HG02763 (cell line): ENCODE measurements around the gene PGA3.
"Not testable (repeated sequence)": the region's sequence is repeated elsewhere in the genome, so short reads cannot be mapped to it uniquely, and the experiment has no call there.

Experiments
- ATAC-seq: cut with Tn5 transposase; IDR thresholded peaks from one replicate; pipeline ENCODE4 v1.9.1; 2021; ENCODE audit warnings: mild to moderate bottlenecking, moderate library complexity; ENCODE audit not compliant: unreplicated experiment

Gene PGA3

DNA sequence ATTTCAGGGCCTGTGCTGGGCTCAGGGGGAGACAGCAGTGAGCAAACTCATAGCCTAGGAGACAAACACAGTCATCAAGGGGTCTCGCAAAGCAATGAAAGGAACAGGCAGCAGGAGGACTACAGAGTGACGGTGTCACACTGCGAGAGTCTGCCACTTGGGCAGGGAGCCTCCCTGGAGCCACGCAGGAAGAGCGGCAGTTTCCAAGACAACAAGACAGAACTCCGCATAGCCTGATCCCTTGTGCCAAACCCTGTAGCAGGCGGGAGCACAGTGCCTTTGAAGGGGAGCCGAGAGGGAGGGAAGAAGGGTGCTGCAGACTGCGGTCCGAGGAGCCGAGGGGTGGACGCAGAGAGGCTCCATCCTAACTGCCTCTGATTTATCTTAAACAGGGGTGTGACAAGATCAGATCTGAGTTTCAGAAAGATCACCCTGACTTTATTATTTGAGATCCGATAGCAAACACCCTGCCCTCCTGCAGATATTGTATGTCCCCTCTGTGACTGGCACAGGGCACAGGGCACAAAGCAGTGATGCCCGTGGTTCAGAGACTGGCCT is 1.3 kb downstream of the PGA3 start:
- not testable (repeated sequence) for ATAC-seq

DNA sequence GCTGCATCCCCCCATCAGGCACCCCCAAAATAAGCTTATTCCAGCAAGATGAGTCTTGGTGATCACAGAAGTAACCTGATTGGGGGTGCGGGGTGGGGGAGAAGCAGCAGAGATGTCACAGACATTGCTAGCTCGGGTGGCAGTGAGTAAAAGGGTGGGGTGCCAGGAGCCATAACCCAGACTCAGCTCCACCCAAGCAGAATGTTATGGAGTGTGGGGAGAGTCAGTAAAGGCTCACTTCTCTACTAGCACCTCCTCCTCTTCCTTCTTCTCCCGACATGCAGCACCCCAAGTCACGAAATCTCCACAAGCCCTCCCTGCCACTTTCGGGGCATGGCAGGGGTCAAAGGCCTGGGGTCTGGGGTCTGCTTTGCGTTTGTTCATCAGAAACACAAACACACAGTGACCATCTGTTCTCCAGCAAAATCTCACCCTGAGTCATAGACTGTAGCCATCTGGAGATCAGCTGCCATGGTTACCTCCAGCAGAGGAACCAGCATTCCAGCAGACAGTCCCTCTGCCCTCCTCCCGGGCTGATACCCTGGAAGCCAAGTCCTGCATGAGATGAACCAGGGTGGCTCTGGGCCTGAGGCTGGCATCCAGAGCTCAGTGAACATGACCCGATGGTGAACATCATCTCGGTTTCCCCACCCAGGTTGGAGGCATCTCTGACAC is 4.5 kb downstream of the PGA3 start:
- not testable (repeated sequence) for ATAC-seq

DNA sequence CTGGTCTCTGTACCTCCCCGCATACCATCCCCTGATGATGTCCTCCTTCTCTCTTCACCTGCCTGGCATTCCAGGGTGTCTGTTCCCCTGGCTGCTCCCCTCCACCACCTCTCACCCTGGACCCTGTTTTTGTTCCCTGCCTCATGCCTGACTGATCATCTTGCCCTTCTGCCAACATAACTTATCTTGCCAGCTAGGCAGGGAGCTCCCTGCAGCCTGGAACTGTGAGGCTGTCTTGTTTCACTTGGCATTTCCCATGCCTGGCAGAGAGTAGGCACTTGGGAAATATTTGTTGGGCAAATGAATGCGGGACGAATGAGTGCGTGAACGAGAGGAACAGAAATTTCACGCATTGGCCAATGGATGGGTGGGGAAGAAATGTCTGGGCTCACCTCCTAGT is 7.3 kb downstream of the PGA3 start:
- ATAC-seq = not testable (repeated sequence)

DNA sequence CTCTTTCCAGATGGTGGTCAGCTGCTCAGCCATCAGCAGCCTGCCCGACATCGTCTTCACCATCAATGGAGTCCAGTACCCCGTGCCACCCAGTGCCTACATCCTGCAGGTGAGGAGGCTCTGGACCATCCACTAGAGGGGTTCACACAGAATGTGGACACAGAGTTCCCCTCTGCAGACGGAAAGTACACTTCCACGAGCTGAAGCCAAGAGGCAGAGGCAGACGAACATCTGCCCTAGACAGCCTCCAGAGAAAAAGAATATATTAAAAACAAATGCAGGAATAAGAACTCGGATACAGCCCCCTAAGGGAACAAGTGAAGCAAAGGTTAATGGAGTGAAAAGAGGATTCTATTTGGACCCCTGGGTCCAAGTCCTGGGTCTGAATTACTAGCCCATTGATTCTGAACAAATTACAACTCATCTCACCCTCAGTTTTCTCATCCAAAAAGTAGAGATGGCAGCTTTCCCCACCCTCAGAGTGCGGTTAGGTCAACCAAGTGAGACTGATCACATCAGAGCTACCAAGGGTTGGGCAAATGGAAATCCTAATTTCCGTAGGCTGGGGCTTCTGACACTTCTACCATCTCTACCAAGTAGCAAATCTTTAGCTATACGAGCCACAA is 8.1 kb downstream of the PGA3 start:
- not testable (repeated sequence) for ATAC-seq

DNA sequence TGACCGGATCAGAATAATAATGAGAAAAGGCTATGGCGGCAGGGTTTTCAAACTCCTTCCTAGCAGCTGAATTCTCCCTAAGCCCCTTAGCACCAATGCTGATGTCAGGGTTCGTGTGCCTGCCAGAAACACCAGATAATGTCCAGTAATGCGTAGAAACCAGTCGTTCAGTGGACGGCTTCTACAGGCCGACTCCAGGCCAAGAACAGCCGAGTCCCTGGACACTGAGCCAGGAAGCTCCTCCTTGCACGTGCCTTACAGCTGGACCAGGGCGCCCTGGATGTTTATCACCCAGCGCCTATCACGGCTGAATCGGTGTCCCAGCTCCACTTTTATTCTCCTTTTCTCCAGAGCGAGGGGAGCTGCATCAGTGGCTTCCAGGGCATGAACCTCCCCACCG is 8.9 kb downstream of the PGA3 start:
- ATAC-seq = not testable (repeated sequence)

DNA sequence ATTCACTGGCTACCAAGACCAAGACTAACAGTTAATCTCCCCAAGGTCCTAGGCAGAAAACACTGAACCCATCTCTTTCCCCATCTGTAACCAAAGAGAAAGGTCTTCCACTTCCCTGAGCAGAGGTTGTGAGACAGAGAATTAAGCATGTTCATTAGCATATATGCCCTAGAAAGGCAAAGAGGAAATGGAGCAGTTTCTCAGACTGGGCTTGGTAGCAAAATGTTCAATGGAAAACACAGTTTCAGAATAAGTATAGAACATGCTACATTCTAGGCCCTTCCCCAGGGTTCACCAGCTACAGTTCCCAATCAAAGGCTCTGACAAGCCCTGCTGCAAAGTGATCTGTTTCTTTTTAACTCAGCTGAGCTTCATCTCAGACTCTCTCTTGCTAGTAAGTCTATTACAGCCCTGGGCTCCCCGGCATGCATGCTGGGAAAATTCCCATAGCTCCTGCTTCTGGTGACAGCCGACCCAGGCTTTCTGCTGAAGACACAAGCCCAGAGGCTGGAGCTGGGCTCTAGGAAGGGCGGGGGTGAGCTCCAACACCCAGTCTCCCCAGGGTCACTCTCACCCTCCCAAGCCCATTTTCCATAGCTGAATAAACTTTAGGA is 10.5 kb downstream of the PGA3 start:
- not testable (repeated sequence) for ATAC-seq

DNA sequence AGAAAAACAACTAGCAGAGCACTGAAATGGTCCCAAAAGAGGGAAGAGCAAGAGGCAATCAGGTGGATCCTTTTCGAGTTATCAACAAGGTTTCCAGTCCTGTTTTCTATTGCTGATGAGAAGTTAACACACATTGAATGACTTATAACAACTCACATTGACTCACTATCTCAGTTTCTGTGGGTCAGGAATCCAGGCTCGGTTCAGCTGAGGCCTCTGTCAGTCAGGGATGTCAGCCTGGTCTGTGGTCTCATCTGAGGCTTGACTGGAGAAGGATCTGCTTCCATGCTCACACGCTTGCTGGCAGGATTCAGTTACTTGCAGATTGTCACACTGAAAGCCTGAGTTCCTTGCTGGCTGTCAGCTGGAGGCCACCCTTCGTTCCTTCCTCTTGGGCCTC is 15.0 kb downstream of the PGA3 start:
- not testable (repeated sequence) for ATAC-seq

DNA sequence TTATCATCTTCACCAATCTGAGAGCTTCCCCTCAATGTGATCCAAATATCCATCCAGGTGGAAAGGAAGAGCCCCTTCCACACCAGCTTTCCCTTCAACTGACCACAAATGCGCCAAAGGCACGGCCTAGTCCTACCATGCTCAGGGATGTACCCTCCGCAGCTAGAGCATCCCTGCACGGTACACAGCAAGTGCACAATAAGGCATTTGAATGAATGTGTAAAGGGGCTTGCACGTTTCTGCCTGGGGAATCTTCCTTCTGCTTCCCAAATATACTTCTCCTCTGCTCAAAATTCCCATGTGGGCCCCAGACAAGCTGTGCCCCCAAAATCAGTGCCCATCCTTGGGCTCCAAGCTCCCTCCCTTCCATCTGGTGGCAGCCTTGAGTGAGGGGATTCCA is 15.7 kb downstream of the PGA3 start:
- ATAC-seq = not testable (repeated sequence)

DNA sequence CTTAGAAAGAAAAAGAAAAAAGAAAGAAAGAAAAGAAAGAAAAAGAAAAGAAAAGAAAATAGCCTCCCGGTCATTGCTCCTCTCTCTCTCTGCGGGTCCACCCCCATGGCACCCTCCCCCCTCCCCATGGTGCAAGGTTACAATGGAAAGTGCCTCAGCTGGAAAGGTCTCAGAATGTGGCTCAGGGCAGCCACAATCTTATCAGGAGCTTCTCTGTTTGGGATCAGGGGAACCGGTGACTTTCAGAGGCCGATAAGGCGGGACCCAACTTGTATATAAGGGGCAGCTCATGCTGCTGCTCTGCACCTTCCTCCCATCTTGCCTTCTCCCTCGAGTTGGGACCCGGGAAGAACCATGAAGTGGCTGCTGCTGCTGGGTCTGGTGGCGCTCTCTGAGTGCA is 18.7 kb downstream of the PGA3 start, which contains the start of gene PGA4:
Gene PGA4 (plus strand): TSS at position 301 of the 400 bp plus-strand sequence. CDS start 54 bp downstream, at position 355.
- not testable (repeated sequence) for ATAC-seq

DNA sequence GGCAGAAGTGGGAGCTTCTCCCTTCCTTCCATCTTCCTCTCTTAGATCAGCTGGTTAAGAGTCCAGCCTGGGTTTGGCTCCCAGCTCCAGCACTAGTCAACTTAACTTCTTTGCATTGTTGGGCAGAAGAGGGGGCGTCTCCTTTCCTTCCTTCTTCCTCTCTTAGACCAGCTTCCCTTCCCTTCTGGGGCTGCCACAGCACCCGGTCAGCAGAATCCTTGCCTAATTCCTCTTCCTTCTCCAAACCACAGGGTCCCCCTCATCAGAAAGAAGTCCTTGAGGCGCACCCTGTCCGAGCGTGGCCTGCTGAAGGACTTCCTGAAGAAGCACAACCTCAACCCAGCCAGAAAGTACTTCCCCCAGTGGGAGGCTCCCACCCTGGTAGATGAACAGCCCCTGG is 19.4 kb downstream of the PGA3 start:
- not testable (repeated sequence) for ATAC-seq

DNA sequence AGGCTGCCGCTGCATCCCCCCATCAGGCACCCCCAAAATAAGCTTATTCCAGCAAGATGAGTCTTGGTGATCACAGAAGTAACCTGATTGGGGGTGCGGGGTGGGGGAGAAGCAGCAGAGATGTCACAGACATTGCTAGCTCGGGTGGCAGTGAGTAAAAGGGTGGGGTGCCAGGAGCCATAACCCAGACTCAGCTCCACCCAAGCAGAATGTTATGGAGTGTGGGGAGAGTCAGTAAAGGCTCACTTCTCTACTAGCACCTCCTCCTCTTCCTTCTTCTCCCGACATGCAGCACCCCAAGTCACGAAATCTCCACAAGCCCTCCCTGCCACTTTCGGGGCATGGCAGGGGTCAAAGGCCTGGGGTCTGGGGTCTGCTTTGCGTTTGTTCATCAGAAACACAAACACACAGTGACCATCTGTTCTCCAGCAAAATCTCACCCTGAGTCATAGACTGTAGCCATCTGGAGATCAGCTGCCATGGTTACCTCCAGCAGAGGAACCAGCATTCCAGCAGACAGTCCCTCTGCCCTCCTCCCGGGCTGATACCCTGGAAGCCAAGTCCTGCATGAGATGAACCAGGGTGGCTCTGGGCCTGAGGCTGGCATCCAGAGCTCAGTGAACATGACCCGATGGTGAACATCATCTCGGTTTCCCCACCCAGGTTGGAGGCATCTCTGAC is 23.3 kb downstream of the PGA3 start:
- not testable (repeated sequence) for ATAC-seq

DNA sequence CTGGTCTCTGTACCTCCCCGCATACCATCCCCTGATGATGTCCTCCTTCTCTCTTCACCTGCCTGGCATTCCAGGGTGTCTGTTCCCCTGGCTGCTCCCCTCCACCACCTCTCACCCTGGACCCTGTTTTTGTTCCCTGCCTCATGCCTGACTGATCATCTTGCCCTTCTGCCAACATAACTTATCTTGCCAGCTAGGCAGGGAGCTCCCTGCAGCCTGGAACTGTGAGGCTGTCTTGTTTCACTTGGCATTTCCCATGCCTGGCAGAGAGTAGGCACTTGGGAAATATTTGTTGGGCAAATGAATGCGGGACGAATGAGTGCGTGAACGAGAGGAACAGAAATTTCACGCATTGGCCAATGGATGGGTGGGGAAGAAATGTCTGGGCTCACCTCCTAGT is 26.1 kb downstream of the PGA3 start:
- ATAC-seq = not testable (repeated sequence)

DNA sequence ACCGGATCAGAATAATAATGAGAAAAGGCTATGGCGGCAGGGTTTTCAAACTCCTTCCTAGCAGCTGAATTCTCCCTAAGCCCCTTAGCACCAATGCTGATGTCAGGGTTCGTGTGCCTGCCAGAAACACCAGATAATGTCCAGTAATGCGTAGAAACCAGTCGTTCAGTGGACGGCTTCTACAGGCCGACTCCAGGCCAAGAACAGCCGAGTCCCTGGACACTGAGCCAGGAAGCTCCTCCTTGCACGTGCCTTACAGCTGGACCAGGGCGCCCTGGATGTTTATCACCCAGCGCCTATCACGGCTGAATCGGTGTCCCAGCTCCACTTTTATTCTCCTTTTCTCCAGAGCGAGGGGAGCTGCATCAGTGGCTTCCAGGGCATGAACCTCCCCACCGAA is 27.7 kb downstream of the PGA3 start:
- not testable (repeated sequence) for ATAC-seq

DNA sequence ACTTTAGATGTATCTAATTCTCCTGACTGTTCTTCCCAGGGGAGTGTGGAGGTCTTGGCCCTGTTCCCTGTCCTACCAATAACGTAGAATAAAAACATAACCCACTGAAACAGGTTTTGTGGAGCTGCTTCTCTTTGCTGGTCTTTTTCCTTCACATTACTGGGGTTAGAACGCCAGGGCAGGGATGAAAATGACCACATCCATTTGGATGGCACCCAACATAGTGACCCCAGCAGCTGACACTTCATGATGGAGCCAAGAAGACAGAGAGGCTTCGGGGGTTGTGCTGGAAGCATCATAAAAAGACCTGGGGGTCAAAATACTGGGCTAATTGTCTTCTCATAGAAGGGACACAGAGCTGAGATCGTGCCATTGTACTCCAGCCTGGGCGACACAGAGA is 28.3 kb downstream of the PGA3 start:
- not testable (repeated sequence) for ATAC-seq

DNA sequence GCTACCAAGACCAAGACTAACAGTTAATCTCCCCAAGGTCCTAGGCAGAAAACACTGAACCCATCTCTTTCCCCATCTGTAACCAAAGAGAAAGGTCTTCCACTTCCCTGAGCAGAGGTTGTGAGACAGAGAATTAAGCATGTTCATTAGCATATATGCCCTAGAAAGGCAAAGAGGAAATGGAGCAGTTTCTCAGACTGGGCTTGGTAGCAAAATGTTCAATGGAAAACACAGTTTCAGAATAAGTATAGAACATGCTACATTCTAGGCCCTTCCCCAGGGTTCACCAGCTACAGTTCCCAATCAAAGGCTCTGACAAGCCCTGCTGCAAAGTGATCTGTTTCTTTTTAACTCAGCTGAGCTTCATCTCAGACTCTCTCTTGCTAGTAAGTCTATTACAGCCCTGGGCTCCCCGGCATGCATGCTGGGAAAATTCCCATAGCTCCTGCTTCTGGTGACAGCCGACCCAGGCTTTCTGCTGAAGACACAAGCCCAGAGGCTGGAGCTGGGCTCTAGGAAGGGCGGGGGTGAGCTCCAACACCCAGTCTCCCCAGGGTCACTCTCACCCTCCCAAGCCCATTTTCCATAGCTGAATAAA is 29.3 kb downstream of the PGA3 start:
- not testable (repeated sequence) for ATAC-seq

DNA sequence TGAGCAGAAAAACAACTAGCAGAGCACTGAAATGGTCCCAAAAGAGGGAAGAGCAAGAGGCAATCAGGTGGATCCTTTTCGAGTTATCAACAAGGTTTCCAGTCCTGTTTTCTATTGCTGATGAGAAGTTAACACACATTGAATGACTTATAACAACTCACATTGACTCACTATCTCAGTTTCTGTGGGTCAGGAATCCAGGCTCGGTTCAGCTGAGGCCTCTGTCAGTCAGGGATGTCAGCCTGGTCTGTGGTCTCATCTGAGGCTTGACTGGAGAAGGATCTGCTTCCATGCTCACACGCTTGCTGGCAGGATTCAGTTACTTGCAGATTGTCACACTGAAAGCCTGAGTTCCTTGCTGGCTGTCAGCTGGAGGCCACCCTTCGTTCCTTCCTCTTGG is 33.8 kb downstream of the PGA3 start:
- not testable (repeated sequence) for ATAC-seq

DNA sequence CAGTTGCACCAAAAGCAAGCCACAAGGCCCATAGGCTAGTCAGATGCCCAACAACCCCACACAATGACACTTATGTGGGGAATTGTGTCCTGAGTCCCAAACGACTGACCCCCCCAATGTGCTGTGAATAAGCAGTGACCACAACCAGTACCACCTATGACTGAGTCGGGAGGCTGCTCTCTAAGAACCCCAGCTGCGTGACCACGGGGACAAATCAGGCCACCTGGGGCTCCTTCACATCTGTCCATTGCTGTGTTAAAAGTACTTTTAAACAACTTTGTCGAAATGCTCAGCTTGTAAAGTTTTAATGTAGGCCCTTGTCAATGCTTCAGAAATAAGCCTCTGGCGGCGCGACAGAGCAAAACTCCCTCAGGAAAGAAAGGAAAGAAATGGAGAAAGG is 37.0 kb downstream of the PGA3 start:
- ATAC-seq = not testable (repeated sequence)

DNA sequence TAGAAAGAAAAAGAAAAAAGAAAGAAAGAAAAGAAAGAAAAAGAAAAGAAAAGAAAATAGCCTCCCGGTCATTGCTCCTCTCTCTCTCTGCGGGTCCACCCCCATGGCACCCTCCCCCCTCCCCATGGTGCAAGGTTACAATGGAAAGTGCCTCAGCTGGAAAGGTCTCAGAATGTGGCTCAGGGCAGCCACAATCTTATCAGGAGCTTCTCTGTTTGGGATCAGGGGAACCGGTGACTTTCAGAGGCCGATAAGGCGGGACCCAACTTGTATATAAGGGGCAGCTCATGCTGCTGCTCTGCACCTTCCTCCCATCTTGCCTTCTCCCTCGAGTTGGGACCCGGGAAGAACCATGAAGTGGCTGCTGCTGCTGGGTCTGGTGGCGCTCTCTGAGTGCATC is 37.6 kb downstream of the PGA3 start, which contains the start of gene PGA5:
Gene PGA5 (plus strand): TSS at position 301 of the 400 bp plus-strand sequence. CDS start 52 bp downstream, at position 353.
- ATAC-seq = not testable (repeated sequence)

DNA sequence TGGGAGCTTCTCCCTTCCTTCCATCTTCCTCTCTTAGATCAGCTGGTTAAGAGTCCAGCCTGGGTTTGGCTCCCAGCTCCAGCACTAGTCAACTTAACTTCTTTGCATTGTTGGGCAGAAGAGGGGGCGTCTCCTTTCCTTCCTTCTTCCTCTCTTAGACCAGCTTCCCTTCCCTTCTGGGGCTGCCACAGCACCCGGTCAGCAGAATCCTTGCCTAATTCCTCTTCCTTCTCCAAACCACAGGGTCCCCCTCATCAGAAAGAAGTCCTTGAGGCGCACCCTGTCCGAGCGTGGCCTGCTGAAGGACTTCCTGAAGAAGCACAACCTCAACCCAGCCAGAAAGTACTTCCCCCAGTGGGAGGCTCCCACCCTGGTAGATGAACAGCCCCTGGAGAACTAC is 38.2 kb downstream of the PGA3 start:
- ATAC-seq = not testable (repeated sequence)

DNA sequence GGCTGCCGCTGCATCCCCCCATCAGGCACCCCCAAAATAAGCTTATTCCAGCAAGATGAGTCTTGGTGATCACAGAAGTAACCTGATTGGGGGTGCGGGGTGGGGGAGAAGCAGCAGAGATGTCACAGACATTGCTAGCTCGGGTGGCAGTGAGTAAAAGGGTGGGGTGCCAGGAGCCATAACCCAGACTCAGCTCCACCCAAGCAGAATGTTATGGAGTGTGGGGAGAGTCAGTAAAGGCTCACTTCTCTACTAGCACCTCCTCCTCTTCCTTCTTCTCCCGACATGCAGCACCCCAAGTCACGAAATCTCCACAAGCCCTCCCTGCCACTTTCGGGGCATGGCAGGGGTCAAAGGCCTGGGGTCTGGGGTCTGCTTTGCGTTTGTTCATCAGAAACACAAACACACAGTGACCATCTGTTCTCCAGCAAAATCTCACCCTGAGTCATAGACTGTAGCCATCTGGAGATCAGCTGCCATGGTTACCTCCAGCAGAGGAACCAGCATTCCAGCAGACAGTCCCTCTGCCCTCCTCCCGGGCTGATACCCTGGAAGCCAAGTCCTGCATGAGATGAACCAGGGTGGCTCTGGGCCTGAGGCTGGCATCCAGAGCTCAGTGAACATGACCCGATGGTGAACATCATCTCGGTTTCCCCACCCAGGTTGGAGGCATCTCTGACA is 42.1 kb downstream of the PGA3 start:
- not testable (repeated sequence) for ATAC-seq
